ENCODE measurements around the gene CSNK2B.

DNA sequence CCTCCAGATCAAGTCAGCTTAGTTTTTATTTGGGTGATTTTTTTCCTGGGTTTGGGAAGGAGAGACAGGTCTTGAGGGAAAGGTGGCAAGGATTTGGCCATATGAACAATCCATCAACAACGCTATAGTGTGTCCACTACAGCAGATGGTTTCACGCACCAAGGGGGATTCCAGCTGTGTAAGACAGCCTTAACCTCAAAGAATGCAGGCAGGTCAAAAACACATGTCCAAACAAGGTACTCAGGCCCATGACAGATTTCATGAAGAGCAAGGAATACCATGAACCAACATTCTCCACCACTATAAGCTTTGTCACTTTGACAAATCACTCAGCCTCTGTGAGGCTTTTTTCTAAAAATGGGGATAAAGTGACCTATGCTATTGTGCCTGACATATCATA lies 48.9 kb upstream of the CSNK2B start:
- TF ChIP-seq, protein P1, sequence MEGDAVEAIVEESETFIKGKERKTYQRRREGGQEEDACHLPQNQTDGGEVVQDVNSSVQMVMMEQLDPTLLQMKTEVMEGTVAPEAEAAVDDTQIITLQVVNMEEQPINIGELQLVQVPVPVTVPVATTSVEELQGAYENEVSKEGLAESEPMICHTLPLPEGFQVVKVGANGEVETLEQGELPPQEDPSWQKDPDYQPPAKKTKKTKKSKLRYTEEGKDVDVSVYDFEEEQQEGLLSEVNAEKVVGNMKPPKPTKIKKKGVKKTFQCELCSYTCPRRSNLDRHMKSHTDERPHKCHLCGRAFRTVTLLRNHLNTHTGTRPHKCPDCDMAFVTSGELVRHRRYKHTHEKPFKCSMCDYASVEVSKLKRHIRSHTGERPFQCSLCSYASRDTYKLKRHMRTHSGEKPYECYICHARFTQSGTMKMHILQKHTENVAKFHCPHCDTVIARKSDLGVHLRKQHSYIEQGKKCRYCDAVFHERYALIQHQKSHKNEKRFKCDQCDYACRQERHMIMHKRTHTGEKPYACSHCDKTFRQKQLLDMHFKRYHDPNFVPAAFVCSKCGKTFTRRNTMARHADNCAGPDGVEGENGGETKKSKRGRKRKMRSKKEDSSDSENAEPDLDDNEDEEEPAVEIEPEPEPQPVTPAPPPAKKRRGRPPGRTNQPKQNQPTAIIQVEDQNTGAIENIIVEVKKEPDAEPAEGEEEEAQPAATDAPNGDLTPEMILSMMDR (conservative IDR thresholded peaks at IDR 0.05 in 1 of 2, IDR thresholded peaks at IDR 0.05 in 1 of 2; ENCODE audit: extremely low read depth in 1 of 2, insufficient read depth in 1 of 2, low read depth in 1 of 2, low read length in 2 of 2), result no peak
- TF ChIP-seq EZH2 (IDR thresholded peaks at IDR 0.05; ENCODE audit: borderline replicate concordance, low read length), result no peak
